K562 (cell line): ENCODE data around the gene CATSPER3. TPM values are rescaled to one million over a fixed set of nuclear protein-coding genes. Genes with fewer than 3 reads are reported as not detected.

Experiments
- ATAC-seq: fragments of 200-7000 bp; cut with Tn5 transposase; 3 replicates; pipeline ENCODE4 v1.9.1; 2020; ENCODE audit warnings: moderate library complexity
- BruUV-seq: library from RNA; stranded (reverse); fragments of 400-500 nt; replicated peaks from 2 replicates; lab custom pipeline; 2021; lab: Mats Ljungman, UMichigan
- CTCF ChIA-PET: fragments of 300-600 bp; formaldehyde crosslinking; extraction: SDS; loops from one replicate; lab custom pipeline; 2021; ENCODE audit warnings: low intra/inter-chr PET ratio; lab: Yijun Ruan, JAX
- POLR2A ChIA-PET: fragments of 300-600, 350-650 bp; sonication (Branson Sonifier 250); formaldehyde crosslinking; extraction: SDS; loops from one replicate; lab custom pipeline; 2021; ENCODE audit warnings: antibody characterized with exemption, inconsistent platforms; lab: Yijun Ruan, JAX
- DNase-seq, 4 experiments: peaks; one replicate each; pipeline versions ENCODE4 v3.0.0 to v3.0.0-alpha.2; 2011 to 2018; ENCODE audit warnings: low spot score in 3 of 4, mixed read lengths in 3 of 4; ENCODE audit errors: extremely low read depth in 1 of 4
- FAIRE-seq: peaks from 2 replicates; lab custom pipeline; 2011; peaks lifted over from hg19 to GRCh38; lab: Jason Lieb, UNC
- H2AFZ ChIP-seq: 2 replicates; pipeline ENCODE4 v1.6.0; 2011; ENCODE audit warnings: low read depth, low read length, control low read depth, inconsistent platforms
- H3K27ac ChIP-seq: fragments of 200-600 bp; 3 replicates; pipeline ENCODE4 v1.8.0; 2011; ENCODE audit warnings: low read depth, mild to moderate bottlenecking, control low read depth, inconsistent platforms, low read length, moderate library complexity, mixed read lengths; ENCODE audit errors: extremely low read depth
- H3K27me3 ChIP-seq, 2 experiments: fragments of 300-600 bp in 1 of 2; 2 replicates in 1 of 2; 3 replicates in 1 of 2; pipeline versions ENCODE4 v1.6.0 to v1.8.0; 2011; ENCODE audit warnings: inconsistent platforms in 2 of 2, low read length in 2 of 2, mild to moderate bottlenecking in 1 of 2, mixed read lengths in 1 of 2, moderate library complexity in 1 of 2; ENCODE audit not compliant: control insufficient read depth in 2 of 2, insufficient read depth in 2 of 2
- H3K36me3 ChIP-seq: fragments of 300-600 bp; 3 replicates; pipeline ENCODE4 v1.8.0; 2011; ENCODE audit warnings: mild to moderate bottlenecking, low read length, inconsistent platforms; ENCODE audit not compliant: control insufficient read depth, insufficient read depth
- H3K4me1 ChIP-seq, 2 experiments: fragments of 200-600 bp in 1 of 2; replicated peaks in 1 of 2; 2 replicates in 1 of 2; 3 replicates in 1 of 2; pipeline versions ENCODE4 v1.5.1 to v1.8.0; 2011; ENCODE audit warnings: inconsistent platforms in 2 of 2, low read length in 2 of 2, mild to moderate bottlenecking in 1 of 2, mixed read lengths in 1 of 2, moderate library complexity in 1 of 2; ENCODE audit not compliant: control insufficient read depth in 2 of 2, insufficient read depth in 2 of 2
- H3K4me2 ChIP-seq: 2 replicates; pipeline ENCODE4 v1.6.1; 2011; ENCODE audit warnings: low read length, control low read depth, inconsistent platforms, mixed read lengths; ENCODE audit not compliant: insufficient read depth
- H3K4me3 ChIP-seq: fragments of 200-600 bp; sonication (generic), shearing (Covaris generic); 2 replicates; pipeline ENCODE4 v1.5.1; 2016; ENCODE audit warnings: control low read depth, inconsistent platforms
- H3K79me2 ChIP-seq: fragments of 200-600 bp; 3 replicates; pipeline ENCODE4 v1.8.0; 2011; ENCODE audit warnings: low read length, inconsistent platforms; ENCODE audit not compliant: control insufficient read depth, insufficient read depth
- H3K9ac ChIP-seq, 2 experiments: 2 replicates each; pipeline versions ENCODE4 v1.6.0 to v1.6.1; 2011; ENCODE audit warnings: low read depth in 2 of 2, low read length in 2 of 2, control low read depth in 1 of 2, inconsistent platforms in 1 of 2, mild to moderate bottlenecking in 1 of 2, mixed read lengths in 1 of 2; ENCODE audit not compliant: insufficient read depth in 1 of 2
- H3K9me1 ChIP-seq: one replicate; pipeline ENCODE4 v1.6.0; 2011; ENCODE audit warnings: inconsistent platforms, mild to moderate bottlenecking, low read length, moderate library complexity; ENCODE audit not compliant: control insufficient read depth, insufficient read depth
- H3K9me3 ChIP-seq: replicated peaks from 2 replicates; pipeline ENCODE4 v1.5.1; 2011; ENCODE audit warnings: low read depth, low read length, inconsistent platforms; ENCODE audit not compliant: control insufficient read depth, insufficient read depth
- H4K20me1 ChIP-seq: replicated peaks from 2 replicates; pipeline ENCODE4 v1.6.1; 2011; ENCODE audit warnings: low read length, inconsistent platforms, mixed read lengths; ENCODE audit not compliant: control insufficient read depth, insufficient read depth
- ARID1B ChIP-seq: fragments of 450-650 bp; IDR thresholded peaks from 2 replicates; pipeline ENCODE4 v1.6.1; 2016; ENCODE audit warnings: antibody characterized with exemption, mild to moderate bottlenecking, inconsistent platforms
- ATF3 ChIP-seq, 2 experiments: fragments of 450-650 bp in 1 of 2; sonication (generic) in 1 of 2; formaldehyde crosslinking in 1 of 2; IDR thresholded peaks in 1 of 2; conservative IDR thresholded peaks in 1 of 2; 2 replicates each; pipeline versions ENCODE4 v1.6.1 to v1.8.1; 2016 to 2023; ENCODE audit warnings: mild to moderate bottlenecking in 2 of 2, moderate library complexity in 2 of 2, inconsistent platforms in 1 of 2, missing genetic modification reagents in 1 of 2
- CHD1 ChIP-seq: fragments of 200-600 bp; sonication (generic); IDR thresholded peaks from one replicate; pipeline ENCODE4 v1.6.1; 2012; ENCODE audit warnings: mild to moderate bottlenecking, moderate library complexity, low read length, inconsistent platforms
- CREB3 ChIP-seq: fragments of 450-650 bp; conservative IDR thresholded peaks from 2 replicates; pipeline ENCODE4 v1.6.1; 2016; ENCODE audit warnings: missing genetic modification characterization, low read depth, mild to moderate bottlenecking, missing compliant biosample characterization, moderate library complexity
- POLR2G ChIP-seq: fragments of 200-400 bp; formaldehyde crosslinking; IDR thresholded peaks from 2 replicates; pipeline ENCODE4 v1.6.1; 2017; ENCODE audit warnings: low read depth, mild to moderate bottlenecking, antibody characterized with exemption, low read length, moderate library complexity
- RBFOX2 ChIP-seq: fragments of 200-400 bp; formaldehyde crosslinking; IDR thresholded peaks from 2 replicates; pipeline ENCODE4 v1.6.1; 2017; ENCODE audit warnings: low read depth, mild to moderate bottlenecking, low read length, moderate library complexity
- RBM22 ChIP-seq: fragments of 200-400 bp; formaldehyde crosslinking; IDR thresholded peaks from 2 replicates; pipeline ENCODE4 v1.6.1; 2018; ENCODE audit warnings: low read length, low read depth; ENCODE audit not compliant: poor library complexity, severe bottlenecking
- SUPT5H ChIP-seq: fragments of 450-650 bp; IDR thresholded peaks from 2 replicates; pipeline ENCODE4 v1.6.1; 2016
- ZBTB33 ChIP-seq: sonication (generic); formaldehyde crosslinking; IDR thresholded peaks from 2 replicates; pipeline ENCODE4 v1.8.1; 2023; ENCODE audit warnings: mild to moderate bottlenecking, missing genetic modification reagents
- ZNF41 ChIP-seq: fragments of 250-450 bp; sonication (Bioruptor Pico); conservative IDR thresholded peaks from 2 replicates; pipeline ENCODE4 v1.4.0; 2020; ENCODE audit warnings: mild to moderate bottlenecking
- WGBS: fragments of 100-300 bp; shearing (Covaris generic); methylation state at CpG from one replicate; pipeline ENCODE4 v1.1.6; 2016; ENCODE audit warnings: low coverage, mixed read lengths; ENCODE audit not compliant: insufficient coverage; ENCODE audit errors: missing lambda C conversion rate; 5-methylcytosine and 5-hydroxymethylcytosine counted together
- in situ Hi-C: fragments of 300-500 bp; cut with MboI; formaldehyde crosslinking; loops from 4 replicates; pipeline ENCODE4 v1.15.0; 2018; ENCODE audit warnings: inconsistent platforms, mixed read lengths
- intact Hi-C: fragments of 100-400 bp; cut with micrococcal nuclease; formaldehyde crosslinking; loops from 2 replicates; pipeline ENCODE4 v1.14.2; 2022
- polyA plus RNA-seq, 8 experiments: library from polyadenylated mRNA; depleted of rRNA in 4 of 8; stranded (reverse) in 5 of 8; unstranded in 3 of 8; fragments of >200 nt; fragmentation: Nextera tagmentation in 2 of 8; fragmentation: Illumina TruSeq in 1 of 8; extraction: Ambion mirVana in 2 of 8; extraction: Trizol in 1 of 8; gene quantifications; 2 replicates each; pipeline versions ENCODE4 v1.2.1 to v1.2.3, GENCODE V29; 2011 to 2014; ENCODE audit warnings: inconsistent platforms in 1 of 8, missing spikeins in 1 of 8
- total RNA-seq, 7 experiments: library from RNA; depleted of rRNA in 6 of 7; stranded (reverse); fragments of >200 nt in 6 of 7; fragmentation: Illumina TruSeq in 2 of 7; extraction: Trizol in 2 of 7; gene quantifications; 2 replicates each; pipeline versions ENCODE4 v1.2.1 to v1.2.3, GENCODE V29; 2011 to 2021; ENCODE audit warnings: low replicate concordance in 1 of 7

CATSPER3 gene
- total and polyA plus RNA-seq, 9 of the 15 experiments (the other 6 are each of a cell fraction or from before 2014, with no cell fraction given): 0.14 to 1.5 (median 0.49) TPM

- in situ Hi-C loops: no loop called here
- peaks cover 49% of the 10 kb centered on the region for H3K79me2 ChIP-seq
- CTCF ChIA-PET: no interaction called here
- DNase-seq (no peak), ATAC-seq (peak; percentile 2; the same call in 2 of the 3 replicates)
- intact Hi-C loops: no loop called here
- TF ChIP-seq CREB3 (no peak), SUPT5H (0 out of 2 replicates have a peak, but pooled peaks have one; percentile 18), ARID1B (no peak), ZBTB33 (peak; percentile 97), RBFOX2 (peak; percentile 44; the same call in 1 of the 2 replicates), CHD1 (no peak), POLR2G (peak; percentile 68), RBM22 (peak; percentile 82), ZNF41 (CRISPR knock-in tag) (no peak), ATF3 (IDR thresholded peaks at IDR 0.05) (peak; percentile 7; the same call in 1 of the 2 replicates), ATF3 (CRISPR knock-in tag; conservative IDR thresholded peaks at IDR 0.05) (no peak)
- TF ChIP-seq, all 486 proteins: peak for 6
- no peak overlapping the region for H3K4me2 ChIP-seq
- H3K36me3 ChIP-seq: peaks cover 53% of the 10 kb centered on the region
- peaks cover 10% of the 10 kb centered on the region; the same call in 1 of the 2 replicates for H4K20me1 ChIP-seq
- no peak for FAIRE-seq
- H3K27me3 ChIP-seq: no peaks in the 10 kb centered on the region
- no TSS peak for BruUV-seq
- peak overlapping the region in 1 of 2 experiments; percentile 75; a peak in 1 of 4 replicates for H3K9ac ChIP-seq
- H2AFZ ChIP-seq: no peak overlapping the region
- H3K4me1 ChIP-seq: peaks cover 7 to 56% of the 10 kb centered on the region in 2 experiments; a peak in 4 of 5 replicates
- H3K27ac ChIP-seq: no peak overlapping the region
- no peak overlapping the region for H3K4me3 ChIP-seq
- H3K9me3 ChIP-seq: no peaks in the 10 kb centered on the region; the same call in 1 of the 2 replicates
- no peaks in the 10 kb centered on the region for H3K9me1 ChIP-seq
- POLR2A ChIA-PET: interaction anchor here (0.5 to 2.8 kb wide), 5 partner anchors 8 to 485 kb away, joined by 3 to 35 read pairs (median 4); no protein-coding TSS in a partner anchor
- 95% methylated on average over 15 of the region's 29 CpGs for WGBS
These were observed 59.6 kb downstream of the CATSPER3 start for GRCh38 chr5:135027266-135027696.
